Caco-2 (cell line): Measurements from ENCODE around the gene NAALADL2. TPM values are rescaled to one million over a fixed set of nuclear protein-coding genes. Genes with fewer than 3 reads are reported as not detected.

ENCODE experiments used
- BruUV-seq: library from RNA; stranded (reverse); fragments of 400-500 nt; replicated peaks from 2 replicates; lab custom pipeline; 2021; lab: Mats Ljungman, UMichigan
- CTCF ChIA-PET: fragments of 300-600 bp; sonication (Branson Sonifier 250); formaldehyde crosslinking; loops from one replicate; lab custom pipeline; 2022; ENCODE audit warnings: antibody characterized with exemption; lab: Charles Lee
- POLR2A ChIA-PET: fragments of 300-600 bp; sonication (Branson Sonifier 250); formaldehyde crosslinking; loops from one replicate; lab custom pipeline; 2022; ENCODE audit warnings: antibody characterized with exemption; lab: Charles Lee
- DNase-seq, 2 experiments: peaks; one replicate each; pipeline versions ENCODE4 v3.0.0 to v3.0.0-alpha.2; 2020 to 2022
- H3K27me3 ChIP-seq: replicated peaks from 2 replicates; pipeline ENCODE4 v1.6.0; 2011; ENCODE audit warnings: low read length; ENCODE audit not compliant: control insufficient read depth, insufficient read depth
- H3K36me3 ChIP-seq: 2 replicates; pipeline ENCODE4 v1.5.1; 2011; ENCODE audit warnings: low read length; ENCODE audit not compliant: control insufficient read depth, insufficient read depth
- H3K4me1 ChIP-seq: fragments of 250-450 bp; sonication (Bioruptor Pico); 2 replicates; pipeline ENCODE4 v1.5.1; 2020; ENCODE audit warnings: mild to moderate bottlenecking
- H3K4me3 ChIP-seq: 2 replicates; pipeline ENCODE4 v1.5.1; 2011; ENCODE audit warnings: low read depth, mild to moderate bottlenecking, control low read depth, low read length
- H3K9me3 ChIP-seq: fragments of 250-450 bp; sonication (Bioruptor Pico); 2 replicates; pipeline ENCODE4 v1.5.1; 2020; ENCODE audit warnings: mild to moderate bottlenecking, moderate library complexity
- H3K27ac Mint-ChIP-seq: one replicate; pipeline ENCODE4 v1.8.0; 2022; ENCODE audit warnings: mixed read lengths; ENCODE audit not compliant: unreplicated experiment
- H3K27me3 Mint-ChIP-seq: one replicate; pipeline ENCODE4 v1.8.0; 2022; ENCODE audit warnings: mixed read lengths; ENCODE audit not compliant: insufficient read depth, unreplicated experiment
- H3K36me3 Mint-ChIP-seq: one replicate; pipeline ENCODE4 v1.8.0; 2022; ENCODE audit warnings: mild to moderate bottlenecking, mixed read lengths; ENCODE audit not compliant: insufficient read depth, unreplicated experiment
- H3K4me1 Mint-ChIP-seq: one replicate; pipeline ENCODE4 v1.8.0; 2022; ENCODE audit warnings: low read depth, mixed read lengths; ENCODE audit not compliant: unreplicated experiment
- H3K4me3 Mint-ChIP-seq: one replicate; pipeline ENCODE4 v1.8.0; 2022; ENCODE audit warnings: mild to moderate bottlenecking, moderate library complexity, mixed read lengths; ENCODE audit not compliant: unreplicated experiment
- H3K9me3 Mint-ChIP-seq: one replicate; pipeline ENCODE4 v1.8.0; 2022; ENCODE audit warnings: mixed read lengths; ENCODE audit not compliant: unreplicated experiment
- CTCF ChIP-seq, 2 experiments: fragments of 200-600 bp in 1 of 2; IDR thresholded peaks; 1 replicate in 1 of 2; 2 replicates in 1 of 2; pipeline versions ENCODE4 v1.5.1 to v1.8.0; 2011 to 2022; ENCODE audit warnings: antibody characterized with exemption in 1 of 2, control low read depth in 1 of 2, inconsistent platforms in 1 of 2, low read depth in 1 of 2, low read length in 1 of 2, mild to moderate bottlenecking in 1 of 2, moderate library complexity in 1 of 2; ENCODE audit not compliant: insufficient read depth in 1 of 2, severe bottlenecking in 1 of 2, unreplicated experiment in 1 of 2
- intact Hi-C: fragments of 100-400 bp; cut with micrococcal nuclease; formaldehyde crosslinking; loops from one replicate; pipeline ENCODE4 v1.10.0; 2022; ENCODE audit not compliant: unreplicated experiment
- total RNA-seq: library from RNA; stranded (reverse); gene quantifications from 2 replicates; pipeline ENCODE4 v1.2.3, GENCODE V29; 2022

The NAALADL2 gene
- total RNA-seq, 1 experiment from 2014 or later, result 4.4 TPM

- no peaks in the 10 kb centered on the region for H3K9me3 Mint-ChIP-seq
Measured at GRCh38 chr3:175098644-175099043, 239.5 kb downstream of the NAALADL2 start.

GRCh38 chr3:175102161-175102560, 243.0 kb downstream of the NAALADL2 start:
- TF ChIP-seq CTCF (IDR thresholded peaks at IDR 0.05; ENCODE audit: insufficient read depth in 1 of 2, low read depth in 1 of 2, low read length in 1 of 2, severe bottlenecking in 1 of 2, unreplicated experiment in 1 of 2), result no peak
- Histone ChIP-seq H3K4me3 (no peak overlapping the region), H3K4me1 (no peaks in the 10 kb centered on the region), H3K36me3 (no peaks in the 10 kb centered on the region), H3K27me3 (no peaks in the 10 kb centered on the region), H3K9me3 (no peaks in the 10 kb centered on the region)
- no peak for DNase-seq
- no peaks in the 10 kb centered on the region for H3K4me1 Mint-ChIP-seq
- H3K27ac Mint-ChIP-seq, result no peak overlapping the region
- BruUV-seq, result no TSS peak
- no peaks in the 10 kb centered on the region for H3K36me3 Mint-ChIP-seq
- ChIA-PET POLR2A (no interaction called here), CTCF (no interaction called here)
- intact Hi-C loops, result no loop called here
- no peaks in the 10 kb centered on the region for H3K9me3 Mint-ChIP-seq
- H3K4me3 Mint-ChIP-seq, result no peak overlapping the region
- no peaks in the 10 kb centered on the region for H3K27me3 Mint-ChIP-seq

More at GRCh38 chr3:175098644-175099043, 239.5 kb downstream of the NAALADL2 start:
- Mint-ChIP-seq H3K36me3 (no peaks in the 10 kb centered on the region), H3K27ac (no peak overlapping the region), H3K27me3 (no peaks in the 10 kb centered on the region), H3K4me3 (no peak overlapping the region), H3K4me1 (no peaks in the 10 kb centered on the region)
- no peaks in the 10 kb centered on the region for H3K27me3 ChIP-seq
- ChIA-PET CTCF (no interaction called here), POLR2A (no interaction called here)
- DNase-seq, result no peak
- H3K36me3 ChIP-seq, result no peaks in the 10 kb centered on the region
- BruUV-seq, result no TSS peak
- intact Hi-C loops, result no loop called here
- no peaks in the 10 kb centered on the region for H3K9me3 ChIP-seq
- no peak for TF ChIP-seq CTCF (IDR thresholded peaks at IDR 0.05; ENCODE audit: insufficient read depth in 1 of 2, low read depth in 1 of 2, low read length in 1 of 2, severe bottlenecking in 1 of 2, unreplicated experiment in 1 of 2)
- H3K4me1 ChIP-seq, result no peaks in the 10 kb centered on the region
- H3K4me3 ChIP-seq, result no peak overlapping the region

GRCh38 chr3:175103298-175103697, 244.2 kb downstream of the NAALADL2 start:
- Mint-ChIP-seq H3K27me3 (no peaks in the 10 kb centered on the region), H3K27ac (no peak overlapping the region), H3K4me1 (no peaks in the 10 kb centered on the region), H3K9me3 (no peaks in the 10 kb centered on the region), H3K36me3 (no peaks in the 10 kb centered on the region), H3K4me3 (no peak overlapping the region)
- Histone ChIP-seq H3K36me3 (no peaks in the 10 kb centered on the region), H3K9me3 (no peaks in the 10 kb centered on the region), H3K4me1 (no peaks in the 10 kb centered on the region), H3K4me3 (no peak overlapping the region), H3K27me3 (no peaks in the 10 kb centered on the region)
- ChIA-PET POLR2A (no interaction called here), CTCF (no interaction called here)
- intact Hi-C loops, result no loop called here
- TF ChIP-seq CTCF (IDR thresholded peaks at IDR 0.05; ENCODE audit: insufficient read depth in 1 of 2, low read depth in 1 of 2, low read length in 1 of 2, severe bottlenecking in 1 of 2, unreplicated experiment in 1 of 2), result no peak
- BruUV-seq, result no TSS peak
- DNase-seq, result no peak
